IMR-90 (cell line): ENCODE data around the gene CKB. TPM values are rescaled to one million over a fixed set of nuclear protein-coding genes. Genes with fewer than 3 reads are reported as not detected.

Experiments used
- ATAC-seq: fragments of 200-7000 bp; cut with Tn5 transposase; 2 replicates; pipeline ENCODE4 v1.9.1; 2020; ENCODE audit warnings: low read depth, mild to moderate bottlenecking, moderate library complexity
- BruUV-seq: library from RNA; stranded (reverse); fragments of 400-500 nt; replicated peaks from 2 replicates; lab custom pipeline; 2021; lab: Mats Ljungman, UMichigan
- CTCF ChIA-PET: fragments of 300-600 bp; formaldehyde crosslinking; extraction: SDS; loops from one replicate; lab custom pipeline; 2021; ENCODE audit warnings: antibody characterized with exemption; lab: Yijun Ruan, JAX
- POLR2A ChIA-PET: fragments of 300-600 bp; sonication (Branson Sonifier 250); formaldehyde crosslinking; loops from one replicate; lab custom pipeline; 2022; ENCODE audit warnings: antibody characterized with exemption; ENCODE audit not compliant: unreplicated experiment; lab: Charles Lee
- DNase-seq: peaks from one replicate; pipeline ENCODE4 v3.0.0; 2013
- H2AFZ ChIP-seq: replicated peaks from 2 replicates; pipeline ENCODE3; 2013; ENCODE audit warnings: low read length, mild to moderate bottlenecking; ENCODE audit not compliant: poor library complexity
- H2AK5ac ChIP-seq: 2 replicates; pipeline ENCODE4 v1.6.1; 2013; ENCODE audit warnings: low read depth, low read length, inconsistent platforms
- H2AK9ac ChIP-seq: replicated peaks from 2 replicates; pipeline ENCODE3; 2013; ENCODE audit warnings: mild to moderate bottlenecking, low read depth, low read length, moderate library complexity; ENCODE audit not compliant: poor library complexity
- H2BK120ac ChIP-seq: 2 replicates; pipeline ENCODE4 v1.6.1; 2013; ENCODE audit warnings: low read depth, low read length, inconsistent platforms
- H2BK15ac ChIP-seq: 3 replicates; pipeline ENCODE4 v1.6.1; 2013; ENCODE audit warnings: low read depth, low read length, inconsistent platforms
- H2BK20ac ChIP-seq: 2 replicates; pipeline ENCODE4 v1.6.1; 2013; ENCODE audit warnings: low read depth, mild to moderate bottlenecking, inconsistent platforms, low read length, moderate library complexity
- H2BK5ac ChIP-seq: 2 replicates; pipeline ENCODE4 v1.6.1; 2013; ENCODE audit warnings: mild to moderate bottlenecking, low read depth, low read length, inconsistent platforms; ENCODE audit not compliant: poor library complexity, severe bottlenecking
- H3K14ac ChIP-seq: replicated peaks from 2 replicates; pipeline ENCODE4 v1.6.1; 2013; ENCODE audit warnings: low read depth, low read length, inconsistent platforms
- H3K18ac ChIP-seq: 2 replicates; pipeline ENCODE4 v1.6.1; 2013; ENCODE audit warnings: low read depth, low read length, control low read depth
- H3K23ac ChIP-seq: 2 replicates; pipeline ENCODE4 v1.6.1; 2013; ENCODE audit warnings: low read depth, low read length, inconsistent platforms
- H3K27ac ChIP-seq: 2 replicates; pipeline ENCODE4 v1.5.1; 2013; ENCODE audit warnings: mild to moderate bottlenecking, control low read depth, low read length; ENCODE audit not compliant: insufficient read depth
- H3K27me3 ChIP-seq: 2 replicates; pipeline ENCODE4 v1.6.1; 2013; ENCODE audit warnings: low read length; ENCODE audit not compliant: control insufficient read depth, insufficient read depth
- H3K36me3 ChIP-seq: 2 replicates; pipeline ENCODE4 v1.6.1; 2013; ENCODE audit warnings: low read length, mixed read lengths; ENCODE audit not compliant: control insufficient read depth, insufficient read depth
- H3K4ac ChIP-seq: 2 replicates; pipeline ENCODE4 v1.6.1; 2013; ENCODE audit warnings: low read depth, low read length, inconsistent platforms
- H3K4me1 ChIP-seq: 2 replicates; pipeline ENCODE4 v1.6.1; 2013; ENCODE audit warnings: low read length, mixed read lengths; ENCODE audit not compliant: control insufficient read depth, insufficient read depth
- H3K4me2 ChIP-seq: 2 replicates; pipeline ENCODE4 v1.6.1; 2013; ENCODE audit warnings: low read depth, mild to moderate bottlenecking, control low read depth, low read length, moderate library complexity
- H3K4me3 ChIP-seq: 2 replicates; pipeline ENCODE4 v1.5.1; 2013; ENCODE audit warnings: low read depth, mild to moderate bottlenecking, control low read depth, low read length, moderate library complexity; ENCODE audit not compliant: insufficient read depth
- H3K56ac ChIP-seq: 2 replicates; pipeline ENCODE4 v1.6.1; 2013; ENCODE audit warnings: low read length, inconsistent platforms; ENCODE audit not compliant: insufficient read depth; ENCODE audit errors: extremely low read depth
- H3K79me1 ChIP-seq, 2 experiments: 2 replicates each; pipeline ENCODE4 v1.6.1; 2013; ENCODE audit warnings: low read length in 2 of 2, inconsistent platforms in 1 of 2, low read depth in 1 of 2
- H3K9ac ChIP-seq: 2 replicates; pipeline ENCODE4 v1.6.1; 2013; ENCODE audit warnings: low read depth, low read length, control low read depth
- H3K9me1 ChIP-seq: 2 replicates; pipeline ENCODE4 v1.6.1; 2013; ENCODE audit warnings: low read length, inconsistent platforms; ENCODE audit not compliant: insufficient read depth
- H3K9me3 ChIP-seq: 2 replicates; pipeline ENCODE4 v1.6.1; 2013; ENCODE audit warnings: low read length; ENCODE audit not compliant: control insufficient read depth, insufficient read depth
- H4K20me1 ChIP-seq: 2 replicates; pipeline ENCODE4 v1.6.1; 2013; ENCODE audit warnings: low read length, inconsistent platforms; ENCODE audit not compliant: insufficient read depth
- H4K5ac ChIP-seq: 2 replicates; pipeline ENCODE4 v1.6.1; 2013; ENCODE audit warnings: mild to moderate bottlenecking, low read depth, low read length, control low read depth
- H4K8ac ChIP-seq, 2 experiments: 2 replicates each; pipeline ENCODE4 v1.6.1; 2013; ENCODE audit warnings: low read depth in 2 of 2, low read length in 2 of 2, control low read depth in 1 of 2, inconsistent platforms in 1 of 2
- H4K91ac ChIP-seq: 2 replicates; pipeline ENCODE4 v1.6.1; 2013; ENCODE audit warnings: low read depth, low read length, inconsistent platforms; ENCODE audit not compliant: insufficient read depth
- BHLHE40 ChIP-seq: fragments of 150-350 bp; IDR thresholded peaks from 2 replicates; pipeline ENCODE4 v1.6.1; 2016; ENCODE audit warnings: mild to moderate bottlenecking, low read depth, low read length
- MAZ ChIP-seq: IDR thresholded peaks from 2 replicates; pipeline ENCODE4 v1.6.1; 2012; ENCODE audit warnings: low read depth, mild to moderate bottlenecking, low read length, improper control_type of control experiment, moderate library complexity, borderline replicate concordance
- MXI1 ChIP-seq: IDR thresholded peaks from 2 replicates; pipeline ENCODE4 v1.6.1; 2012; ENCODE audit warnings: low read depth, mild to moderate bottlenecking, low read length, moderate library complexity, borderline replicate concordance
- RCOR1 ChIP-seq: IDR thresholded peaks from 2 replicates; pipeline ENCODE4 v1.6.1; 2012; ENCODE audit warnings: mild to moderate bottlenecking, low read length, improper control_type of control experiment; ENCODE audit not compliant: insufficient replicate concordance
- SMC3 ChIP-seq: fragments of 150-350 bp; IDR thresholded peaks from 2 replicates; pipeline ENCODE4 v1.6.1; 2016; ENCODE audit warnings: low read depth, mild to moderate bottlenecking, antibody characterized with exemption, low read length, moderate library complexity
- USF2 ChIP-seq: fragments of 150-350 bp; IDR thresholded peaks from 2 replicates; pipeline ENCODE4 v1.6.1; 2017; ENCODE audit warnings: mild to moderate bottlenecking, antibody characterized with exemption, low read length, low read depth
- WGBS, 2 experiments: methylation state at CpG; one replicate each; pipeline versions ENCODE4 v1.1.5 to v1.1.7; 2013; ENCODE audit warnings: missing lambda C conversion rate in 2 of 2; ENCODE audit not compliant: insufficient read length in 1 of 2; ENCODE audit errors: extremely low coverage in 2 of 2; 5-methylcytosine and 5-hydroxymethylcytosine counted together
- dilution Hi-C: fragments of 300-500 bp; cut with HindIII; formaldehyde crosslinking; loops from one replicate; pipeline ENCODE4 v1.14.3; 2018; ENCODE audit warnings: low sequenced_read_pairs; ENCODE audit not compliant: unreplicated experiment
- in situ Hi-C: fragments of 300-500 bp; cut with MboI; formaldehyde crosslinking; loops from 3 replicates; pipeline ENCODE4 v1.14.3; 2019; ENCODE audit warnings: low sequenced_read_pairs, inconsistent platforms, mixed read lengths
- intact Hi-C: fragments of 100-400 bp; cut with micrococcal nuclease; formaldehyde crosslinking; loops from 2 replicates; pipeline ENCODE4 v1.10.0; 2022
- polyA plus RNA-seq, 3 experiments: library from polyadenylated mRNA; depleted of rRNA; stranded (reverse); fragments of >200 nt; gene quantifications; 2 replicates each; pipeline ENCODE4 v1.2.3, GENCODE V29; 2012; ENCODE audit warnings: low replicate concordance in 1 of 3
- total RNA-seq: library from RNA; depleted of rRNA; stranded (reverse); fragments of >200 nt; gene quantifications from 2 replicates; pipeline ENCODE4 v1.2.3, GENCODE V29; 2012

CKB gene
- total and polyA plus RNA-seq, 2 of the 4 experiments (the other 2 are of a cell fraction) = 17.7 to 82.6 TPM

GRCh38 chr14:103528587-103529382 lies 6.2 kb upstream of the CKB start, which contains the start of gene TRMT61A:
TRMT61A (plus strand) TSS chr14:103529196; CDS start chr14:103529979, 783 bp downstream.
- Histone ChIP-seq H3K9me1 (peaks cover 13% of the 10 kb centered on the region), H3K18ac (peak within 1 kb of the TSS; percentile 16; the same call in 1 of the 2 replicates), H3K9ac (peak within 1 kb of the TSS; percentile 72), H2BK5ac (peak within 1 kb of the TSS; percentile 74), H3K14ac (peak within 1 kb of the TSS; percentile 26; the same call in 1 of the 2 replicates), H2AFZ (peak within 1 kb of the TSS; percentile 95), H3K27ac (peak within 1 kb of the TSS; percentile 73), H4K91ac (peak within 1 kb of the TSS; percentile 50), H3K4me1 (peaks cover 11% of the 10 kb centered on the region), H2AK9ac (peak within 1 kb of the TSS; percentile 97), H4K5ac (peak within 1 kb of the TSS; percentile 77), H2BK15ac (peak within 1 kb of the TSS; percentile 33; the same call in 1 of the 3 replicates), H3K27me3 (peaks cover under 1% of the 10 kb centered on the region; the same call in 1 of the 2 replicates), H4K20me1 (peaks cover 26% of the 10 kb centered on the region), H3K79me1 (peaks cover 0 to 44% of the 10 kb centered on the region in 2 experiments; a peak in 3 of 4 replicates), H3K4me3 (peak within 1 kb of the TSS; percentile 77), H3K36me3 (peaks cover 6% of the 10 kb centered on the region; the same call in 1 of the 2 replicates), H3K4me2 (peak within 1 kb of the TSS; percentile 74), H3K23ac (peak within 1 kb of the TSS; percentile 22; the same call in 1 of the 2 replicates), H2BK20ac (peak within 1 kb of the TSS; percentile 32; the same call in 1 of the 2 replicates), H2BK120ac (peak within 1 kb of the TSS; percentile 77), H3K9me3 (no peaks in the 10 kb centered on the region), H3K56ac (0 out of 2 replicates have a peak within 1 kb of the TSS, but pooled peaks have one; percentile 31), H4K8ac (peak within 1 kb of the TSS; percentile 86 to 91), H3K4ac (peak within 1 kb of the TSS; percentile 87), H2AK5ac (peak within 1 kb of the TSS; percentile 93)
- POLR2A ChIA-PET = no interaction called here
- dilution Hi-C loops = no loop called here
- intact Hi-C loops = no loop called here
- BruUV-seq = no TSS peak
- TF ChIP-seq BHLHE40 (peak; percentile 88), USF2 (peak; percentile 63), MXI1 (peak; percentile 99), RCOR1 (no peak), MAZ (peak; percentile 89; the same call in 1 of the 2 replicates), SMC3 (no peak)
- DNase-seq (peak; percentile 92), ATAC-seq (peak; percentile 93)
- 4% methylated on average over 24 of the region's 70 CpGs; no CpG with 5 or more reads in 1 of the 2 experiments for WGBS, 2 experiments
- in situ Hi-C loops = no loop called here
- CTCF ChIA-PET = interaction anchor here (1.2 to 1.3 kb wide), 2 partner anchors 10 to 12 kb away, joined by 3 to 5 read pairs; no protein-coding TSS in a partner anchor
